Parathyroid adenoma (tissue), 2 donors: ENCODE measurements around the gene VNN1.

Experiments
- H2AFZ ChIP-seq: fragments of 300-600 bp; sonication (generic); one replicate; pipeline ENCODE4 v1.7.0; 2017; ENCODE audit warnings: antibody characterized with exemption, mild to moderate bottlenecking
- H3K27ac ChIP-seq: fragments of 300-600 bp; sonication (generic); one replicate; pipeline ENCODE4 v1.7.0; 2017
- H3K27me3 ChIP-seq: fragments of 300-600 bp; sonication (generic); one replicate; pipeline ENCODE4 v1.7.0; 2017; ENCODE audit warnings: low read length; ENCODE audit not compliant: control insufficient read depth, insufficient read depth
- H3K36me3 ChIP-seq: fragments of 300-600 bp; sonication (generic); one replicate; pipeline ENCODE4 v1.7.0; 2017; ENCODE audit warnings: low read length; ENCODE audit not compliant: control insufficient read depth, insufficient read depth
- H3K4me1 ChIP-seq: fragments of 300-600 bp; sonication (generic); one replicate; pipeline ENCODE4 v1.7.0; 2017; ENCODE audit warnings: control low read depth
- H3K4me2 ChIP-seq: fragments of 300-600 bp; sonication (generic); one replicate; pipeline ENCODE4 v1.7.0; 2017; ENCODE audit warnings: low read length
- H3K4me3 ChIP-seq: fragments of 300-600 bp; sonication (generic); one replicate; pipeline ENCODE4 v1.7.0; 2017; ENCODE audit warnings: low read depth, low read length
- H3K79me2 ChIP-seq: fragments of 300-600 bp; sonication (generic); one replicate; pipeline ENCODE4 v1.7.0; 2017; ENCODE audit warnings: control low read depth
- H3K9ac ChIP-seq: fragments of 300-600 bp; sonication (generic); one replicate; pipeline ENCODE4 v1.7.0; 2017; ENCODE audit warnings: mild to moderate bottlenecking
- H3K9me3 ChIP-seq: fragments of 300-600 bp; sonication (generic); one replicate; pipeline ENCODE4 v1.7.0; 2017; ENCODE audit warnings: low read length; ENCODE audit not compliant: control insufficient read depth
- CTCF ChIP-seq: fragments of 300-600 bp; sonication (generic); IDR thresholded peaks from one replicate; pipeline ENCODE4 v1.7.0; 2017; ENCODE audit warnings: antibody characterized with exemption, mild to moderate bottlenecking
- donor health status: primary hyperparathyroidism.

VNN1 gene

GRCh38 chr6:132713352-132714134, at the start of gene VNN1:
Gene VNN1, minus strand, starts transcription at chr6:132714055. Its CDS starts 20 bp downstream, at chr6:132714035.
- H3K4me1 ChIP-seq, result no peaks in the 10 kb centered on the region
- TF ChIP-seq CTCF, result no peak
- H3K4me3 ChIP-seq, result no peak within 1 kb of the TSS

GRCh38 chr6:132763269-132763668, 49.4 kb upstream of the VNN1 start:
- H3K27me3 ChIP-seq, result no peaks in the 10 kb centered on the region
- no peak overlapping the region for H3K9ac ChIP-seq
- H3K9me3 ChIP-seq, result no peaks in the 10 kb centered on the region
- no peak overlapping the region for H3K27ac ChIP-seq
- no peak overlapping the region for H3K4me2 ChIP-seq
- no peak overlapping the region for H3K4me3 ChIP-seq
- no peaks in the 10 kb centered on the region for H3K79me2 ChIP-seq
- peak overlapping the region; percentile 59 for H2AFZ ChIP-seq
- no peaks in the 10 kb centered on the region for H3K36me3 ChIP-seq
- no peak for TF ChIP-seq CTCF
- H3K4me1 ChIP-seq, result no peaks in the 10 kb centered on the region

More at GRCh38 chr6:132713352-132714134, at the start of gene VNN1:
- Histone ChIP-seq H3K9ac (no peak within 1 kb of the TSS), H3K36me3 (no peaks in the 10 kb centered on the region), H3K27me3 (no peaks in the 10 kb centered on the region), H3K79me2 (no peaks in the 10 kb centered on the region), H2AFZ (no peak within 1 kb of the TSS), H3K9me3 (no peaks in the 10 kb centered on the region), H3K27ac (no peak within 1 kb of the TSS), H3K4me2 (no peak within 1 kb of the TSS)

- Histone ChIP-seq H3K36me3 (no peaks in the 10 kb centered on the region), H3K4me1 (no peaks in the 10 kb centered on the region), H3K4me3 (no peak overlapping the region), H3K9me3 (no peaks in the 10 kb centered on the region), H2AFZ (no peak overlapping the region), H3K27me3 (no peaks in the 10 kb centered on the region), H3K9ac (no peak overlapping the region), H3K4me2 (no peak overlapping the region), H3K79me2 (no peaks in the 10 kb centered on the region), H3K27ac (no peak overlapping the region)
- no peak for TF ChIP-seq CTCF
Observed at GRCh38 chr6:132760256-132760655, 46.4 kb upstream of the VNN1 start.

GRCh38 chr6:132758689-132759088, 44.8 kb upstream of the VNN1 start:
- no peak overlapping the region for H3K4me2 ChIP-seq
- H3K9ac ChIP-seq, result no peak overlapping the region
- H3K36me3 ChIP-seq, result no peaks in the 10 kb centered on the region
- H3K4me3 ChIP-seq, result no peak overlapping the region
- no peaks in the 10 kb centered on the region for H3K4me1 ChIP-seq
- no peaks in the 10 kb centered on the region for H3K9me3 ChIP-seq
- H3K27ac ChIP-seq, result no peak overlapping the region
- no peak for TF ChIP-seq CTCF
- H3K79me2 ChIP-seq, result no peaks in the 10 kb centered on the region
- H2AFZ ChIP-seq, result no peak overlapping the region
- no peaks in the 10 kb centered on the region for H3K27me3 ChIP-seq

GRCh38 chr6:132752255-132752654, 38.4 kb upstream of the VNN1 start:
- TF ChIP-seq CTCF, result no peak
- H3K4me2 ChIP-seq, result no peak overlapping the region

More at GRCh38 chr6:132752255-132752654, 38.4 kb upstream of the VNN1 start:
- Histone ChIP-seq H3K27me3 (no peaks in the 10 kb centered on the region), H3K36me3 (no peaks in the 10 kb centered on the region), H3K4me1 (no peaks in the 10 kb centered on the region), H3K9me3 (no peaks in the 10 kb centered on the region), H3K4me3 (no peak overlapping the region), H3K27ac (no peak overlapping the region), H3K9ac (no peak overlapping the region), H2AFZ (no peak overlapping the region), H3K79me2 (no peaks in the 10 kb centered on the region)
